H1 (cell line): ENCODE data around the gene ZFAND3. TPM values are rescaled to one million over a fixed set of nuclear protein-coding genes. Genes with fewer than 3 reads are reported as not detected.

Experiments used
- CTCF ChIA-PET: fragments of 300-600 bp; sonication (Branson Sonifier 250); formaldehyde crosslinking; loops from one replicate; lab custom pipeline; 2021; ENCODE audit not compliant: partially characterized antibody; lab: Charles Lee
- POLR2A ChIA-PET: fragments of 300-600 bp; sonication (Branson Sonifier 250); formaldehyde crosslinking; loops from one replicate; lab custom pipeline; 2021; ENCODE audit warnings: inconsistent platforms; ENCODE audit not compliant: partially characterized antibody; lab: Charles Lee
- DNase-seq, 2 experiments: peaks; one replicate each; pipeline versions ENCODE4 v3.0.0 to v3.0.0-alpha.2; 2010 to 2022; ENCODE audit warnings: low spot score in 2 of 2, low read depth in 1 of 2, mixed read lengths in 1 of 2
- FAIRE-seq: peaks from 2 replicates; lab custom pipeline; 2011; peaks lifted over from hg19 to GRCh38; lab: Jason Lieb, UNC
- H2AFZ ChIP-seq: 2 replicates; pipeline ENCODE4 v1.8.1; 2012; ENCODE audit warnings: low read length, inconsistent platforms
- H2AK5ac ChIP-seq: 2 replicates; pipeline ENCODE4 v1.6.1; 2013; ENCODE audit warnings: low read depth, low read length
- H2BK120ac ChIP-seq: replicated peaks from 2 replicates; pipeline ENCODE3; 2013; ENCODE audit warnings: low read depth, low read length, inconsistent platforms
- H2BK12ac ChIP-seq: 2 replicates; pipeline ENCODE4 v1.6.1; 2013; ENCODE audit warnings: low read depth, low read length
- H2BK15ac ChIP-seq: 2 replicates; pipeline ENCODE4 v1.6.1; 2013; ENCODE audit warnings: low read length
- H2BK20ac ChIP-seq: 2 replicates; pipeline ENCODE4 v1.6.1; 2013; ENCODE audit warnings: low read length
- H2BK5ac ChIP-seq: 2 replicates; pipeline ENCODE4 v1.6.1; 2013; ENCODE audit warnings: low read depth, low read length
- H3K14ac ChIP-seq: 2 replicates; pipeline ENCODE4 v1.6.1; 2013; ENCODE audit warnings: inconsistent platforms; ENCODE audit not compliant: insufficient read length
- H3K18ac ChIP-seq: 2 replicates; pipeline ENCODE4 v1.6.1; 2013; ENCODE audit warnings: low read length; ENCODE audit errors: extremely low read depth
- H3K23ac ChIP-seq: 2 replicates; pipeline ENCODE4 v1.6.1; 2013; ENCODE audit warnings: inconsistent platforms; ENCODE audit not compliant: insufficient read length
- H3K23me2 ChIP-seq: 2 replicates; pipeline ENCODE4 v1.6.1; 2013; ENCODE audit warnings: low read depth, low read length
- H3K27ac ChIP-seq: 2 replicates; pipeline ENCODE4 v1.6.1; 2011; ENCODE audit warnings: low read depth, low read length, inconsistent platforms
- H3K27me3 ChIP-seq, 4 experiments: replicated peaks in 1 of 4; 1 replicate in 1 of 4; 2 replicates in 3 of 4; pipeline versions ENCODE4 v1.6.1 to v1.8.1; 2011 to 2013; ENCODE audit warnings: low read length in 3 of 4, mild to moderate bottlenecking in 3 of 4, inconsistent platforms in 2 of 4, mixed read lengths in 2 of 4, moderate library complexity in 1 of 4; ENCODE audit not compliant: control insufficient read depth in 3 of 4, insufficient read depth in 3 of 4; ENCODE audit errors: extremely low read depth in 1 of 4
- H3K36me3 ChIP-seq, 4 experiments: 2 replicates each; pipeline versions ENCODE4 v1.6.1 to v1.8.1; 2011 to 2013; ENCODE audit warnings: mild to moderate bottlenecking in 4 of 4, low read length in 3 of 4, moderate library complexity in 2 of 4, control low read depth in 1 of 4, inconsistent platforms in 1 of 4; ENCODE audit not compliant: insufficient read depth in 4 of 4, control insufficient read depth in 2 of 4
- H3K4ac ChIP-seq: replicated peaks from 2 replicates; pipeline ENCODE3; 2013; ENCODE audit warnings: low read length, low read depth, mixed read lengths, inconsistent platforms; ENCODE audit not compliant: insufficient read length
- H3K4me1 ChIP-seq, 4 experiments: replicated peaks in 1 of 4; 1 replicate in 1 of 4; 2 replicates in 3 of 4; pipeline versions ENCODE4 v1.6.1 to v1.8.1; 2011 to 2013; ENCODE audit warnings: low read length in 3 of 4, inconsistent platforms in 2 of 4, mixed read lengths in 1 of 4; ENCODE audit not compliant: insufficient read depth in 4 of 4, control insufficient read depth in 3 of 4
- H3K4me2 ChIP-seq, 2 experiments: 2 replicates each; pipeline versions ENCODE4 v1.6.1 to v1.8.1; 2011 to 2013; ENCODE audit warnings: low read depth in 2 of 2, low read length in 2 of 2, control low read depth in 1 of 2, inconsistent platforms in 1 of 2, mild to moderate bottlenecking in 1 of 2; ENCODE audit not compliant: insufficient read depth in 1 of 2
- H3K4me3 ChIP-seq, 4 experiments: fragments of 200-600, 300-600 bp in 1 of 4; sonication (generic), shearing (Covaris generic), sonication (Bioruptor Twin) in 1 of 4; 2 replicates each; pipeline versions ENCODE4 v1.5.1 to v1.8.1; 2011 to 2016; ENCODE audit warnings: low read length in 4 of 4, low read depth in 3 of 4, control low read depth in 2 of 4, inconsistent platforms in 2 of 4, mild to moderate bottlenecking in 2 of 4, mixed read lengths in 1 of 4, moderate library complexity in 1 of 4; ENCODE audit not compliant: insufficient read depth in 2 of 4; ENCODE audit errors: extremely low read depth in 1 of 4
- H3K56ac ChIP-seq: replicated peaks from 2 replicates; pipeline ENCODE3; 2013; ENCODE audit warnings: low read depth, mild to moderate bottlenecking, mixed read lengths, low read length, inconsistent platforms; ENCODE audit not compliant: insufficient read length
- H3K79me1 ChIP-seq: 2 replicates; pipeline ENCODE4 v1.6.1; 2013; ENCODE audit warnings: low read depth, low read length, control low read depth
- H3K79me2 ChIP-seq, 2 experiments: 2 replicates each; pipeline versions ENCODE4 v1.6.1 to v1.8.1; 2012 to 2013; ENCODE audit warnings: low read length in 2 of 2, mild to moderate bottlenecking in 2 of 2, inconsistent platforms in 1 of 2; ENCODE audit not compliant: insufficient read depth in 2 of 2, control insufficient read depth in 1 of 2
- H3K9ac ChIP-seq, 4 experiments: replicated peaks in 1 of 4; 1 replicate in 1 of 4; 2 replicates in 3 of 4; pipeline versions ENCODE4 v1.6.1 to v1.8.1; 2011 to 2013; ENCODE audit warnings: low read depth in 3 of 4, low read length in 3 of 4, control low read depth in 2 of 4, mild to moderate bottlenecking in 2 of 4, moderate library complexity in 2 of 4, inconsistent platforms in 1 of 4; ENCODE audit errors: extremely low read depth in 1 of 4
- H3K9me3 ChIP-seq, 2 experiments: 2 replicates each; pipeline versions ENCODE4 v1.6.1 to v1.8.1; 2012 to 2013; ENCODE audit warnings: mild to moderate bottlenecking in 2 of 2, moderate library complexity in 2 of 2, control low read depth in 1 of 2, inconsistent platforms in 1 of 2, low read depth in 1 of 2, low read length in 1 of 2, mixed read lengths in 1 of 2; ENCODE audit not compliant: insufficient read depth in 2 of 2
- H4K20me1 ChIP-seq, 2 experiments: replicated peaks in 1 of 2; 2 replicates each; pipeline versions ENCODE3 to v1.8.1; 2011 to 2013; ENCODE audit warnings: inconsistent platforms in 2 of 2, low read length in 2 of 2, mild to moderate bottlenecking in 1 of 2; ENCODE audit not compliant: insufficient read depth in 2 of 2, control insufficient read depth in 1 of 2
- H4K5ac ChIP-seq: 2 replicates; pipeline ENCODE4 v1.6.1; 2013; ENCODE audit warnings: low read length, low read depth, mixed read lengths, inconsistent platforms; ENCODE audit not compliant: insufficient read length
- H4K8ac ChIP-seq: 2 replicates; pipeline ENCODE4 v1.8.0; 2013; ENCODE audit warnings: mild to moderate bottlenecking, moderate library complexity, low read length, inconsistent platforms; ENCODE audit not compliant: insufficient read depth; ENCODE audit errors: extremely low read depth
- H4K91ac ChIP-seq: replicated peaks from 2 replicates; pipeline ENCODE3; 2013; ENCODE audit warnings: low read length, mixed read lengths, inconsistent platforms; ENCODE audit not compliant: insufficient read length
- ASH2L ChIP-seq: fragments of 200-600, 300-600 bp; sonication (generic); IDR thresholded peaks from one replicate; pipeline ENCODE4 v1.7.1; 2017; ENCODE audit warnings: low read length
- CHD2 ChIP-seq: IDR thresholded peaks from 2 replicates; pipeline ENCODE4 v1.6.1; 2012; ENCODE audit warnings: low read length, improper control_type of control experiment
- EP300 ChIP-seq, 2 experiments: IDR thresholded peaks; 1 replicate in 1 of 2; 2 replicates in 1 of 2; pipeline ENCODE4 v1.6.1; 2011 to 2012; ENCODE audit warnings: low read depth in 2 of 2, low read length in 2 of 2, mild to moderate bottlenecking in 2 of 2, borderline replicate concordance in 1 of 2, inconsistent platforms in 1 of 2, moderate library complexity in 1 of 2
- GABPA ChIP-seq: IDR thresholded peaks from 2 replicates; pipeline ENCODE4 v1.6.1; 2011; ENCODE audit warnings: mild to moderate bottlenecking, low read length, moderate library complexity, borderline replicate concordance; ENCODE audit not compliant: insufficient read depth
- POLR2AphosphoS5 ChIP-seq: IDR thresholded peaks from 2 replicates; pipeline ENCODE4 v1.6.1; 2011; ENCODE audit warnings: low read depth, low read length
- RBBP5 ChIP-seq: IDR thresholded peaks from 2 replicates; pipeline ENCODE4 v1.7.1; 2012; ENCODE audit warnings: low read depth, mild to moderate bottlenecking, inconsistent platforms, low read length, moderate library complexity, borderline replicate concordance
- RNF2 ChIP-seq: fragments of 200-900, 300-1000 bp; sonication (generic); IDR thresholded peaks from 2 replicates; pipeline ENCODE4 v1.7.1; 2016; ENCODE audit warnings: borderline replicate concordance, low read depth, mild to moderate bottlenecking, antibody characterized with exemption, low read length; ENCODE audit not compliant: poor library complexity, severe bottlenecking; ENCODE audit errors: missing control alignments
- RXRA ChIP-seq: IDR thresholded peaks from 2 replicates; pipeline ENCODE4 v1.6.1; 2011; ENCODE audit warnings: low read depth, mild to moderate bottlenecking, low read length, moderate library complexity; ENCODE audit not compliant: insufficient read depth
- SIN3A ChIP-seq, 2 experiments: IDR thresholded peaks in 1 of 2; conservative IDR thresholded peaks in 1 of 2; 2 replicates each; pipeline ENCODE4 v1.6.1; 2011 to 2012; ENCODE audit warnings: low read length in 2 of 2, improper control_type of control experiment in 1 of 2, low read depth in 1 of 2, mild to moderate bottlenecking in 1 of 2
- WGBS, 2 experiments: shearing (Covaris generic) in 1 of 2; methylation state at CpG; one replicate each; pipeline versions ENCODE4 v1.1.6 to v1.1.7; 2013 to 2015; ENCODE audit warnings: low lambda C conversion rate in 2 of 2, mixed read lengths in 2 of 2, inconsistent platforms in 1 of 2, low coverage in 1 of 2, missing lambda C conversion rate in 1 of 2; ENCODE audit not compliant: insufficient replicate concordance in 2 of 2, insufficient coverage in 1 of 2, insufficient read length in 1 of 2; ENCODE audit errors: extremely low coverage in 1 of 2, missing lambda C conversion rate in 1 of 2; 5-methylcytosine and 5-hydroxymethylcytosine counted together
- polyA plus RNA-seq, 7 experiments: library from polyadenylated mRNA; depleted of rRNA in 3 of 7; stranded (reverse) in 5 of 7; unstranded in 2 of 7; fragments of >200 nt in 5 of 7; fragments of 200-250 nt in 2 of 7; gene quantifications; 1 replicate in 5 of 7; 2 replicates in 1 of 7; 4 replicates in 1 of 7; pipeline versions ENCODE4 v1.2.1 to v1.2.3, GENCODE V29; 2011 to 2013; ENCODE audit warnings: missing spikeins in 2 of 7, mixed read lengths in 2 of 7
- total RNA-seq: library from RNA; stranded (reverse); fragmentation: NEBNext Ultra II Directional; extraction: Animal tissue kit (Norgen Biotek cat#: 25700); gene quantifications from 2 replicates; pipeline ENCODE4 v1.2.1, GENCODE V29; 2021

The ZFAND3 gene
- total and polyA plus RNA-seq, 2 of the 8 experiments (the other 6 are each of a cell fraction or from before 2014, with no cell fraction given) = 13.0 to 51.3 TPM

DNA sequence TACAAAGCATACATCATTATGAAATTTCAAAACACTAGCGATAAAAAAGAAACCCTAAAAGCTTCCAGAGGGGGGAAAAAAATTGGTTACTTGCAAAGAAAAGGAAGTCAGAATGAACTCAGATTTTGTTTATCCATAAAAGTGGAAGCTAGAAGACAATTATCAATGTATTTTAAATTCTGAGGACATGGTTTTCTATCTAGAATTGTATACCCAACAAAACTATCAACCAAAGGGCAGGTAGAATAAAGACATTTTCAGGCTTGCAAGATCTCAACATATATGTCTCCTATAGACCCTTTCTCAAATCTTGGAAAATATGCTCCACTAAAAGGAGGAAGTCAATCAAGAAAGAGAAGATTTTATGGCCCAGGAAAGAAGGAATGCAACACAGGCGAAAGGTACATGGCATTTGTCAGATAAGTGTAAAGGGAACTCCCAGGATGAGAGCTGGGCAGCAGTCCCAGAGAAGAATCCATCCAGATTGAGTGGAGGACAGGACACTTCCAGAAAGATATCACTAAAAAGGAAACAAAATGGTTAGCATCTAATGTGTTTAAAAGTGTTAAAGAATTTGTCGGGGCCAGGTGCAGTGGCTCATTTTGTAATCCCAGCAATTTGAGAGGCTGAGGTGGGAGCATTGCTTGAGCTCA is 45.4 kb upstream of the ZFAND3 start:
- no peaks in the 10 kb centered on the region for H3K79me1 ChIP-seq
- TF ChIP-seq RXRA (no peak), EP300 (IDR thresholded peaks at IDR 0.05; ENCODE audit: borderline replicate concordance in 1 of 2, low read depth in 2 of 2, low read length in 2 of 2) (no peak), CHD2 (no peak), RBBP5 (no peak), GABPA (no peak), POLR2AphosphoS5 (no peak), ASH2L (no peak), RNF2 (no peak), SIN3A (conservative IDR thresholded peaks at IDR 0.05 in 1 of 2, IDR thresholded peaks at IDR 0.05 in 1 of 2; ENCODE audit: low read depth in 1 of 2, low read length in 2 of 2) (no peak)
- TF ChIP-seq, all 59 proteins: peak for 0
- no peak overlapping the region for H4K5ac ChIP-seq
- H3K4me1 ChIP-seq = peaks cover 5 to 21% (median 17%) of the 10 kb centered on the region in 4 experiments; a peak in 6 of 7 replicates
- CTCF ChIA-PET = interaction anchor here (0.6 to 1.6 kb wide), 4 partner anchors 72 to 337 kb away, joined by 3 to 4 read pairs (median 4); no protein-coding TSS in a partner anchor
- FAIRE-seq (no peak), DNase-seq (no peak)
- H2BK5ac ChIP-seq = no peak overlapping the region
- no peak overlapping the region for H2BK15ac ChIP-seq
- H3K23me2 ChIP-seq = peaks cover 3% of the 10 kb centered on the region; the same call in 1 of the 2 replicates
- peaks cover 5 to 38% (median 33%) of the 10 kb centered on the region in 4 experiments for H3K27me3 ChIP-seq
- no peak overlapping the region for H2BK120ac ChIP-seq
- no peak overlapping the region for H3K9ac ChIP-seq
- no peak overlapping the region for H2BK20ac ChIP-seq
- H3K14ac ChIP-seq = no peak overlapping the region
- H3K4me3 ChIP-seq = no peak overlapping the region
- no peak overlapping the region for H4K91ac ChIP-seq
- H3K79me2 ChIP-seq = no peaks in the 10 kb centered on the region
- POLR2A ChIA-PET = no interaction called here
- H3K36me3 ChIP-seq = no peaks in the 10 kb centered on the region
- H2AK5ac ChIP-seq = no peak overlapping the region
- no peak overlapping the region for H3K27ac ChIP-seq
- H4K8ac ChIP-seq = no peak overlapping the region
- no peak overlapping the region for H3K18ac ChIP-seq
- H3K4me2 ChIP-seq = no peak overlapping the region
- H3K4ac ChIP-seq = no peak overlapping the region
- no peaks in the 10 kb centered on the region for H3K9me3 ChIP-seq
- H4K20me1 ChIP-seq = no peaks in the 10 kb centered on the region
- H3K23ac ChIP-seq = no peak overlapping the region
- no peak overlapping the region for H3K56ac ChIP-seq
- no peak overlapping the region for H2AFZ ChIP-seq
- WGBS, 2 experiments = 87% methylated on average over 3 of the region's 3 CpGs; no CpG with 5 or more reads in 1 of the 2 experiments
- H2BK12ac ChIP-seq = no peak overlapping the region
